GM12873 (cell line): ENCODE measurements around the gene ZSCAN2.

Experiments used
- CTCF ChIP-seq: IDR thresholded peaks from 2 replicates; pipeline ENCODE4 v1.5.1; 2012; ENCODE audit warnings: low read depth, mild to moderate bottlenecking, moderate library complexity, low read length, control low read depth; ENCODE audit not compliant: insufficient read depth; ENCODE audit errors: missing control alignments

ZSCAN2 gene

GRCh38 chr15:84624359-84624758, 23.6 kb downstream of the ZSCAN2 start:
- no peak for TF ChIP-seq CTCF

GRCh38 chr15:84625123-84625522, 24.3 kb downstream of the ZSCAN2 start:
- TF ChIP-seq CTCF: no peak

DNA sequence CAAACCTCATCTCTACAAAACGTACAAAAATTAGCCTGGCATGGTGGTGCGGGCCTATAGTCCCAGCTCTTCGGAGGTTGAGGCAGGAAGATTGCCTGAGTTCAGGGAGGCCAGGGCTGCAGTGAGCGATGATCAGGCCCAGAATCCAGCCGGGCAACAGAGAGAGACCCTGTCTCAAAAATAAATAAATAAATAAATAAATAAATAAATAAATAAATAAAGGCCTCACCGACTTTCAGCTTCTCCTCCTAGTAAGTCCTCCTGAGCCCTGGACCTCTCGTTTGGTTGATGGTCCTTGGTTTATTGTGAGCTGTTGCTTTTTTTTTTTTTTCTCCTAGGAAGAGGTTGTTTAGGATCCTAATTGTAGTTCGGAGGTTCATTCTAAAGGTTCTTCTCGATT, 28.2 kb downstream of the ZSCAN2 start:
- no peak for TF ChIP-seq CTCF

DNA sequence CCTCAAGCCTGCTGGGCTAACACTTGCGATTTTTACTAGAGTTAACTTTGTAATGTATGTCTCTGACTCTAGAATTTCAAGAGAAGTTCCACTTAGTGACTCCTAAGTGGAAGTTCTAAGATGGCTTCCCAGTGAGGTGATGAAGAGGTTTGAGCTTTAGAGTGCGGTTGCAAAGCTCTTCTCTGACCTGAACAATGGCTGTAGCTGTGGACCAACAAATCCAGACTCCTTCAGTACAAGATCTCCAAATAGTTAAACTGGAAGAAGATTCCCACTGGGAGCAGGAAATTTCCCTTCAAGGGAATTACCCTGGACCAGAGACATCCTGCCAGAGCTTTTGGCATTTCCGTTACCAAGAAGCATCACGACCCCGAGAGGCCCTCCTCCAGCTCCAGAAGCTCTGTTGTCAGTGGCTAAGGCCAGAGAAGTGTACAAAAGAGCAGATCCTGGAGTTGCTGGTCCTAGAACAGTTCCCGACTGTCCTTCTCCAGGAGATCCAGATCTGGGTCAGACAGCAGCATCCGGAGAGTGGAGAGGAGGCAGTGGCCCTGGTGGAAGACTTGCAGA, 31.0 kb downstream of the ZSCAN2 start:
- TF ChIP-seq CTCF: no peak

- no peak for TF ChIP-seq CTCF
Measured at GRCh38 chr15:84633311-84634227, 32.8 kb downstream of the ZSCAN2 start.

GRCh38 chr15:84634228-84634837, 33.5 kb downstream of the ZSCAN2 start:
- TF ChIP-seq CTCF: no peak

DNA sequence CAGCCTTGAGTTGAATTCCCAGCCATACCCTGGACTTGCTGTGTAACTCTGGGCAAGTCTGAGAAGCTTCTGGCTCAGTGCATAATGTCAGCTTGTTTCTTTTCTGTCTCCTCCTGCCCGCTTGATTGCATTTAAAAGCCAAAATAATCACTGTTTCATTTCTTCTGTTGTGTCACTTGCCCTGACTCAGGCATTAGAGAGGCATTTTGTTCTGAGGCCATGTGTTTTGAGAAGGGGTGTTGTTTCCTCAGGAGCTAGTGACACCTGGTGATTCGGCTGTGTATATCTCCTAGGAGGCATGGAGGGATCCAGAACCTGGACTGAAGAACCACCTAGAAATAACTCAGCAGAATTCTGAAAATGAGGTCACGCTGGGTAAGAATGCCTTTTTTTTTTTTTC, 37.3 kb downstream of the ZSCAN2 start:
- TF ChIP-seq CTCF: no peak
